Measurements from ENCODE around the gene RYR2. TPM values are rescaled to one million over a fixed set of nuclear protein-coding genes. Genes with fewer than 3 reads are reported as not detected.

The RYR2 gene
- total and polyA plus RNA-seq, 2 of the 8 experiments (the other 6 are each of a cell fraction or from before 2014, with no cell fraction given), result 1.3 to 4.4 TPM

DNA sequence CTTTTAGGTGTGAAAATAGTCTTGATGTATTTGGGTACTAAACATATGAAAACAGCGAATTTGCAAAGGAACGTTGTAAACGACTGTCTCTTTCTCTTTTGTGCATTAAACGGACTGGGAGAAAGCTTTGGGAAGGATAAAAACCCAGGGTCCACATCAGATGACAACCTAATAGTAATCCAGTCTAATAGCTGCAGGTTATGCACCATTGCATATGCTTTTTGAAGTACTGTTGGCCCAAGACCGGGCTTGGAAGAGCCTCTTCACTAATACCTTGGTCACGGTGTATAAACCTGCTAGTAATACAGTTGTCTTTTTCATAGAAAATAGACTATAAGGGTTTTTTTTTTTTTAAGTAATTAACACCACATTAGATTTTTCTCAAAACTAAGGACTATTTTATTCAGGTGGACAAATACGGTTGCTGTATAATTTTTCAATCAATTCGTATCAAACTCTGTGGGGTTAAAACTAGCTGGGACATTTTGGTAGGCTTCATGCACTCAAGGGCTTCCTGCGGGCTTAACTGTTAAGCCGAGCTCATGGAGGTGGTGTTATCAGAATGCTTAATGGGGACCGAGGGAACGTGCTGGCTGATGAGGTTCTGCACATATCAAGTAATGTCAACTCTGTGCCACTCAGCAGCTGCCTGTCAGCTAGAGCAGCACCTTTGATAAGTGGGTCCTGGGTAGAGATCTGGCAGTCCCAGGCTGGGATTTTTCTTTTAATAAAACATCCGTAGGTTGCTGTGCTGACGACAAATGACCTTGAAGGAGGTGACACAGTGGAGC, 2.1 kb downstream of the RYR2 start:
- Histone ChIP-seq H2BK120ac (replicated peaks; ENCODE audit: low read depth, low read length) (no peak overlapping the region), H3K27ac (ENCODE audit: low read depth, low read length) (no peak overlapping the region), H3K23ac (ENCODE audit: insufficient read length) (no peak overlapping the region), H4K20me1 (replicated peaks in 1 of 2; ENCODE audit: control insufficient read depth in 1 of 2, insufficient read depth in 2 of 2, low read length in 2 of 2) (peaks cover 0 to 7% of the 10 kb centered on the region in 2 experiments), H3K14ac (ENCODE audit: insufficient read length) (no peak overlapping the region), H2BK15ac (ENCODE audit: low read length) (no peak overlapping the region), H3K9ac (replicated peaks in 1 of 4; ENCODE audit: extremely low read depth in 1 of 4, low read depth in 3 of 4, low read length in 3 of 4) (no peak overlapping the region), H3K36me3 (ENCODE audit: control insufficient read depth in 2 of 4, insufficient read depth in 4 of 4, low read length in 3 of 4) (no peaks in the 10 kb centered on the region), H3K79me2 (ENCODE audit: control insufficient read depth in 1 of 2, insufficient read depth in 2 of 2, low read length in 2 of 2) (peaks cover 3 to 39% of the 10 kb centered on the region in 2 experiments; a peak in 3 of 4 replicates), H4K5ac (ENCODE audit: insufficient read length, low read depth, low read length) (no peak overlapping the region), H3K23me2 (ENCODE audit: low read depth, low read length) (peaks cover 18% of the 10 kb centered on the region), H3K18ac (ENCODE audit: extremely low read depth, low read length) (no peak overlapping the region; the same call in 1 of the 2 replicates), H3K4me3 (ENCODE audit: extremely low read depth in 1 of 4, insufficient read depth in 2 of 4, low read depth in 3 of 4, low read length in 4 of 4) (peak overlapping the region; percentile 27 to 74 (median 54); a peak in 6 of 8 replicates), H2AK5ac (ENCODE audit: low read depth, low read length) (no peak overlapping the region), H3K27me3 (replicated peaks in 1 of 4; ENCODE audit: control insufficient read depth in 3 of 4, extremely low read depth in 1 of 4, insufficient read depth in 3 of 4, low read length in 3 of 4) (peaks cover 1 to 36% (median 25%) of the 10 kb centered on the region in 4 experiments), H2BK5ac (ENCODE audit: low read depth, low read length) (no peak overlapping the region), H2BK12ac (ENCODE audit: low read depth, low read length) (no peak overlapping the region), H3K4me1 (replicated peaks in 1 of 4; ENCODE audit: control insufficient read depth in 3 of 4, insufficient read depth in 4 of 4, low read length in 3 of 4) (peaks cover 7 to 29% (median 11%) of the 10 kb centered on the region in 4 experiments; a peak in 6 of 7 replicates), H3K79me1 (ENCODE audit: low read depth, low read length) (peaks cover 7% of the 10 kb centered on the region), H2AFZ (ENCODE audit: low read length) (no peak overlapping the region), H2BK20ac (ENCODE audit: low read length) (no peak overlapping the region), H3K9me3 (ENCODE audit: insufficient read depth in 2 of 2, low read depth in 1 of 2, low read length in 1 of 2) (no peaks in the 10 kb centered on the region), H3K4ac (replicated peaks; ENCODE audit: insufficient read length, low read depth, low read length) (no peak overlapping the region), H4K8ac (ENCODE audit: extremely low read depth, insufficient read depth, low read length) (no peak overlapping the region), H4K91ac (replicated peaks; ENCODE audit: insufficient read length, low read length) (no peak overlapping the region), H3K56ac (replicated peaks; ENCODE audit: insufficient read length, low read depth, low read length) (no peak overlapping the region), H3K4me2 (ENCODE audit: insufficient read depth in 1 of 2, low read depth in 2 of 2, low read length in 2 of 2) (peak overlapping the region; percentile 100)
- ChIA-PET CTCF (ENCODE audit: partially characterized antibody) (interaction anchor here (0.9 to 2.3 kb wide), 5 partner anchors 11 to 343 kb away, joined by 3 to 5 read pairs (median 4); no protein-coding TSS in a partner anchor), POLR2A (ENCODE audit: partially characterized antibody) (interaction anchor here (0.7 to 1.0 kb wide), 2 partner anchors 12 to 252 kb away, joined by 3 read pairs; no protein-coding TSS in a partner anchor)
- TF ChIP-seq SP1 (IDR thresholded peaks at IDR 0.05; ENCODE audit: low read depth, low read length) (no peak), ASH2L (IDR thresholded peaks at IDR 0.05; ENCODE audit: low read length) (peak; percentile 29)
- WGBS, 2 experiments (ENCODE audit: extremely low coverage in 1 of 2, insufficient coverage in 1 of 2, insufficient read length in 1 of 2, insufficient replicate concordance in 2 of 2, low coverage in 1 of 2, low lambda C conversion rate in 2 of 2, missing lambda C conversion rate in 1 of 2), result 18% methylated on average over 14 of the region's 14 CpGs; no CpG with 5 or more reads in 1 of the 2 experiments
- DNase-seq (ENCODE audit: low read depth in 1 of 2, low spot score in 2 of 2) (no peak), FAIRE-seq (no peak)
